Right cardiac atrium (tissue), 5 donors: ENCODE results near the gene ITPK1. TPM values are rescaled to one million over a fixed set of nuclear protein-coding genes. Genes with fewer than 3 reads are reported as not detected.

ENCODE experiments used
- ATAC-seq, 2 donors: fragments of 200-7000 bp; cut with Tn5 transposase; one replicate each; pipeline versions ENCODE4 v1.8.0 to v1.9.1; 2020; ENCODE audit warnings: moderate library complexity in 2 of 2, mild to moderate bottlenecking in 1 of 2
- DNase-seq, 3 donors: peaks; one replicate each; pipeline ENCODE4 v3.0.0-alpha.2; 2020
- H3K27ac ChIP-seq: one replicate; pipeline ENCODE4 v1.5.1; 2013; ENCODE audit warnings: mild to moderate bottlenecking, low read length, control low read depth, moderate library complexity
- H3K27me3 ChIP-seq: one replicate; pipeline ENCODE4 v1.6.1; 2013; ENCODE audit not compliant: control insufficient read depth, insufficient read depth
- H3K4me1 ChIP-seq: one replicate; pipeline ENCODE4 v1.6.1; 2013; ENCODE audit warnings: low read length; ENCODE audit not compliant: control insufficient read depth, insufficient read depth
- H3K4me3 ChIP-seq: one replicate; pipeline ENCODE4 v1.5.1; 2013; ENCODE audit warnings: low read length, control low read depth
- H3K9me3 ChIP-seq: one replicate; pipeline ENCODE4 v1.6.1; 2013; ENCODE audit warnings: low read length; ENCODE audit not compliant: control insufficient read depth
- WGBS: extraction: QIAGEN DNeasy Blood & Tissue Kit; methylation state at CpG from one replicate; pipeline ENCODE4 v1.1.7; 2013; 5-methylcytosine and 5-hydroxymethylcytosine counted together
- intact Hi-C, 4 donors: fragments of 100-400 bp; cut with DNase I; formaldehyde crosslinking; loops; one replicate each; pipeline versions ENCODE4 v1.11.0 to v1.14.0; 2022 to 2023
- polyA plus RNA-seq: library from polyadenylated mRNA; stranded (reverse); fragments of 200-250 nt; gene quantifications from one replicate; pipeline ENCODE4 v1.2.3, GENCODE V29; 2013
- total RNA-seq, 4 donors: library from RNA; stranded (reverse); fragmentation: NEBNext Ultra II Directional; extraction: Animal tissue kit (Norgen Biotek cat#: 25700); gene quantifications; one replicate each; pipeline ENCODE4 v1.2.1, GENCODE V29; 2021
- donor health status: healthy with polysubstance abuse.
- donor health status: DM: no; HTN: yes; CAD: no.
- donor health status: DM: no; HTN: no; CAD: no.
- donor health status: DM: no; HTN: yes; CAD: no; lungs with severe emphysema.
- donor health status: DM: yes; HTN: yes; CAD: no.

The ITPK1 gene
- total and polyA plus RNA-seq, 5 donors, result 78.2 to 135 (median 128) TPM

DNA sequence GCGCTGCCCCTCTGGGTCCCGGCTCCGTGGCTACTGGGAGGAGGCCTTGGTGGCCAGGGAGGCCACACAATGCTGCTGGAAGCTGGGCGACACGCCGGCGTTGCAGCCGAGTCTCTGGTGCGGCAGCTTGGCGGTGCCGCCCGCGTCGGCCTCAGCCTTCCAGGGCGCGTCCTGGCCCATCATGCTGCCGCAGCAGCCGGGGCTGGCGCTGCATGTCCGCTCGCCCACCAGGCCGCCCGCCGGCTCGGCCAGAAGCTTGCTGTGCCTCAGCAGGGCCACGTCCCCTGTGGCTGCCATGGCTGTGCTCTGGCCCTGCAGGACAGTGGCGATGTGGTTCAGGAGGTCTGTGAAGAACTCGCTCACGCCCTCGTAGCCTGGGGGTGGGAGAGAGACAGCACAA is 174.2 kb downstream of the ITPK1 start:
- intact Hi-C loops, result no loop called here
- DNase-seq (peak in 1 of 3 donors; percentile 48), ATAC-seq (no peak)
- Histone ChIP-seq H3K4me3 (no peak overlapping the region), H3K27me3 (no peaks in the 10 kb centered on the region), H3K27ac (no peak overlapping the region), H3K4me1 (no peaks in the 10 kb centered on the region), H3K9me3 (no peaks in the 10 kb centered on the region)
- WGBS, result 96% methylated on average over 30 of the region's 30 CpGs

DNA sequence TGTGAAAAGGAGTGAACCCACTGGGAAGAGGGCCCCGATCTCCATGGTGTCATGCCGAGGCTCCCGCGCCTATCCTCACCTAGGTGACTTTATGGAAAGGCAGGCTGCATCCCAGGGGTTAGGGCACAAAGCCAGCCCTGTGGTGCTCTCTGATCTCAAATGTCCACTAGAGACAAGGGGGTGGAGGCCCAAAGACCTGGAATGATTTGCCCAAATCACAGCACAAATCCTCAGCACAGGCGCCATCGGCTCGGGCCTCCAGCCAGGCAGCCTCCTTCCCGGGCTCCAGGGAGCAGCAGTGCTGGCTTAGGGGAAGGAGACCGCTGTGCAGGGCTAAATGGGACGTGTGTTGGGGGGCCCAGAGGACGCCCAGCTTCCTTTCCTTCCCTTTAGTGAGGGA is 175.2 kb downstream of the ITPK1 start:
- 83% methylated on average over 11 of the region's 11 CpGs for WGBS
- no peaks in the 10 kb centered on the region for H3K9me3 ChIP-seq
- DNase-seq (peak in 1 of 3 donors; percentile 18), ATAC-seq (no peak)
- no peak overlapping the region for H3K27ac ChIP-seq
- H3K4me3 ChIP-seq, result no peak overlapping the region
- intact Hi-C loops, result no loop called here
- no peaks in the 10 kb centered on the region for H3K4me1 ChIP-seq
- H3K27me3 ChIP-seq, result no peaks in the 10 kb centered on the region

DNA sequence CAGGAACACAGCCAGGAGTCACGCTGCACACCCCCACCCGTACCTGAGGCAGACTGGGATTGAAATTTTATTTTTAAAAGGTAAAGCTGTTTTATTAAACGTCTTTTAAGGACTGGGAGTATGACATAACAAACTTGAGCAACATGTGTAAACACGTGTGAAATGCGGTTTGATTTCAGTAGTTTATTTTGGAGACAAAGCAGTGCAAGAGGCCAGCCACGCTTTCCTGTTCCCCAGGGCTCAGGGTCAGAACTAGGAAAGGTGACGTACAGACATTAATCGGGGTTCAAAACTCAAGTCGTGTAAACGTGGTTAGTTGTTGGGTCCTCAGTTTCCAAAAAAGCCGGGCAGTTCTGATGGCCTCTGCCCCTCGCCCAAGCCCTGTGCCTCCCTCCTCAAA is 176.0 kb downstream of the ITPK1 start:
- intact Hi-C loops, result no loop called here
- no peak overlapping the region for H3K4me3 ChIP-seq
- H3K4me1 ChIP-seq, result no peaks in the 10 kb centered on the region
- DNase-seq (peak in 1 of 3 donors; percentile 16), ATAC-seq (no peak)
- no peaks in the 10 kb centered on the region for H3K9me3 ChIP-seq
- no peak overlapping the region for H3K27ac ChIP-seq
- WGBS, result 86% methylated on average over 12 of the region's 12 CpGs
- H3K27me3 ChIP-seq, result no peaks in the 10 kb centered on the region

DNA sequence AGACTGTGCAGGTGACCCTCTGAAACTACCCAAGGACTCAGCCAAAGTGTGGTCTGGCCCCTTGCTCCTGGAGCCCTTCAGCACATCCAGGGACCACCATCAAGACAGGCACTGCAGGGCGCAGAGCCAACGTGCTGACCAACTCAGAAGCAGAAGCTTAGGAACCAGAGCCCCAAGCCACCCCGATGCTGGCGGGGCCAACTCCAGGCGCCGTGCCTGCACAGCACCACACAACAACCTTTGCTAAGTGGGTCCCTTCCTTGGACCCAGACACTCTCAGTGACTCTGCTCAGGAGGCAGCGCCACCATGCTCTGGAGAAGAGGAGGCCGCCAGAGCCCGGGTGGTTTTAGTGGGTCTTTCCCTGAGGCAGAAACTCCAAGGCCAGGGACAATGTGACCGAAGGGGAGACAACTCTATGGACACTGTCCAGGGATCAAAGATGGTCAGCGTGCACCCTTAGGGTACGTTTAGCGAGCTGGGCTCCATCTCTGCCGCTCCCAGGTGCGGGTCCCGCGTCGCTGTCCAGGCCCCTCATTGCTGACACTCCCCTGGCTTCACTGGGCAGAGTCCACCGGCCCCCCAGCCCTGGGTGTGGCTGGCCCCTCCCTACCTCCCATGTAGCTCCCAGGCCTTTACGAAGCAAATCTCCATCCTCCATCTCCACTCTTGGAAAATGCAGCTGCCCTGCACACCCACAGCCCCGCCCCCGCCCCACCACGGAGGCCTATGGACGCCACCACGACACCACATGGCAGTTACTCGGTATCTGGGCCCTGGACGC is 176.6 kb downstream of the ITPK1 start:
- Histone ChIP-seq H3K4me3 (no peak overlapping the region), H3K27ac (no peak overlapping the region), H3K9me3 (no peaks in the 10 kb centered on the region), H3K4me1 (no peaks in the 10 kb centered on the region), H3K27me3 (no peaks in the 10 kb centered on the region)
- intact Hi-C loops, result no loop called here
- 92% methylated on average over 27 of the region's 27 CpGs for WGBS
- ATAC-seq (no peak), DNase-seq (peak in 2 of 3 donors; percentile 35 to 43)

DNA sequence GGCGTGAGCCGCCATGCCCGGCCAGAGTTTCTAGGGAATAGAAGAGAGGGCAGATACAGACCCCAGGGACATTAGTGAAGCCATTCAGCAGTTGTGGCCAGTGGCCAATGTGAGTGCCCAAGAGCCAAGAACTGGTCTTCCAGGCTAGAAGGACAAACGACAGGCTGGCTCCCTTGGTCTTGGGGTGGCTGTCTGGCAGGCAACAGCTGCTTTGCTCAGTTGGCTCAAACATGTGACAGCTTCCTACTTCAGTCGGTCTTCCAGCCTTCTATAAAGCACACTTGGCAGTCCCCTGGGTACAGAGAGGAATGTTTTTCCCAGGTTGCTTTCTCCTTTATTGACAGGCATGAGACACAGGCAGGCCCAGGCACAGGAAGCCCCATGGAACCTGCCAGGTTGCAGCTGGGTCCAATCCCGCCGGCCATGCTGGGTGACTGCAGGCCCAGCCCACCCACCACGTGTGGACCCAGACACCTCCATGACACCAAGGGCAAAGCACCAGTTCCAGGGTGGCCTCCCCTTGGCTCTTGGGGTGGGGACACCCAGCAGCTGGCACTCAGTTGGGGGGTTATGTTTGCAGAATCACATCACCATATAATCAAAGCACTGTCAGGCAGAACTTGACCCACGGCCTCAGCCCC is 177.4 kb downstream of the ITPK1 start:
- intact Hi-C loops, result no loop called here
- Histone ChIP-seq H3K27me3 (no peaks in the 10 kb centered on the region), H3K4me3 (no peak overlapping the region), H3K4me1 (no peaks in the 10 kb centered on the region), H3K27ac (no peak overlapping the region), H3K9me3 (no peaks in the 10 kb centered on the region)
- ATAC-seq (no peak), DNase-seq (peak in 2 of 3 donors; percentile 41 to 45)
- WGBS, result 78% methylated on average over 9 of the region's 9 CpGs

DNA sequence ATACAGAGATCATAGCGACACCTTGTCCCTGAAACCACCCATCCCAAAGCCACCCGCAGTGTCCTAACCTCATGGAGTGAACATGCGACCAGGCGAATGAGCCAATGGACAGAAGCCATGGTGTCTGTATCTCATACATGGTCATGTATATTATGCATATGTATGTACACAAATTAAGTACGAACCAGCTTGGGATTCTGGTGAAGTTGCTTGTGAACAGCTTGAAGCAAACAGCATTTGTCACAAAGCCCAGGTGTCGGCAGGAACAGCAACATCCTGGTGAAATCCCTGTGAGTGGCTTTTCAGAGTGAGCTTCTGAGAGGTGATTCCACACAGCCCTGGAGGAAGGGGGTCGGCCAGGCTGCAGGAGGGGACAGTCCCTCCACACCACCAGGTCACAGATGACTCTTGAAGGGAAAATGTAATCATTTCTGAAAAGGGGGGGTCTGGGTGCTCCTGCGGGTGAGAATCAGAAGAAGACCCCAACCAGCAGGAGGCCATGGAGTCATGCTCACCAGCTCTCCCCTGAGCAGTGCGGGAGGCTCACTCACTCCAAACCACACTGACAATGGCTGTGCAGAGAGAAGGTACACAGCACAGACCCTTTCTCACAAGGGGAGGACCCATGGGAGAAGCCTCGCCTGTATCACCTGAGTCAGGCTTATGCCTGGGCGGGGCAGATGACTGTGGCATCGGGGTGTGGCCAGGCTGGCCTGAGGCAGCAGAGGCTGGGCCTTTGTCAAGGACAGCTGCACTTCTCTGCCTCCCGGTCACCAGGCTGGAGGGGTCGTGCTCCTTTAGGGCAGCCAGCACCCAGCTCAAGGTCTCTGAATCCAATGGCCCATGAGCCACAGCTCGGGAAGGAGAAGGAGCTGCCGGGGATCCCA is 178.4 kb downstream of the ITPK1 start:
- WGBS, result 93% methylated on average over 16 of the region's 16 CpGs
- ATAC-seq (no peak), DNase-seq (no peak)
- Histone ChIP-seq H3K9me3 (no peaks in the 10 kb centered on the region), H3K4me1 (no peaks in the 10 kb centered on the region), H3K4me3 (no peak overlapping the region), H3K27ac (no peak overlapping the region), H3K27me3 (no peaks in the 10 kb centered on the region)
- intact Hi-C loops, result no loop called here

DNA sequence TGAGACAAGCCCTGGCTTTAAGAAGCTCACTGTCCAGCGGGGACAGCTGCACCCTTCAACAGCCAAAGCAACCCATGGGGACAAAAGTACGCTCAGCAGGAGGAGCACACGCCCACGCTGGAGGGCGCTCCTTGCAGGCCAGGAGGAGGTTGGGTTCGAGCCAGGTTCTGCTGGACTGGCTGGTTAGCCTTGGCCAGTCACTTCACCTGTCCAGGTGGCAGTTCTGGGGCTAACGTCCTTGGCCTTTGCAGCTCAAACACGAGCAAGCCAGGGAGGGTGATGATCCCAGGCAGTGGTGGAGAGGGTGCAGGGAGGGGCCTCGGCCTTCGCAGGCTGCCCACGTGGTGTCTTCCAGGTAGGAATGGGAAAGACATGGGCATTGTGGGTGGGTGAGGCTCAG is 179.6 kb downstream of the ITPK1 start:
- no peak for ATAC-seq
- Histone ChIP-seq H3K4me1 (no peaks in the 10 kb centered on the region), H3K27me3 (no peaks in the 10 kb centered on the region), H3K4me3 (no peak overlapping the region), H3K27ac (no peak overlapping the region), H3K9me3 (no peaks in the 10 kb centered on the region)
- 91% methylated on average over 11 of the region's 11 CpGs for WGBS
- intact Hi-C loops, result no loop called here
- DNase-seq, result no peak

DNA sequence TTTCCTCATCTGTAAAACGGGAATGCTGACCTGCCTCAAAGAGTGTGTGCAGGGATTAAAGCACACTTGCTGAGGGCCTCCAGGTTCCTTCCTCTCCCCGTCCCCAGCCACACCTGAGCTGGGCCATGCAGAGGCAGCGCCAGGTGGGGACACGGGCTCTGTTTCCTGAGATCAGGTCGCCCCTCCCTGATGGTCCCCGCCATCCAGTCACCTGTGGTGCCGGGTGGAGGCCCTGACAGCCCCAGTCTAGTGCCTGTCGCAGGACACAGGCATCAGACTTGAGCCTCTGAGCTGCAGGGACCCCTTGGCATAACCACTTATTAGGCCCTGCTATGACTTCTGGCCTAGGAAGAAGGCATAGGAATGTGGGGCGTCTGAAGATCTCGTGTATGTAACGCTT is 180.3 kb downstream of the ITPK1 start:
- intact Hi-C loops, result no loop called here
- ATAC-seq (no peak), DNase-seq (no peak)
- Histone ChIP-seq H3K4me1 (no peaks in the 10 kb centered on the region), H3K9me3 (no peaks in the 10 kb centered on the region), H3K27ac (no peak overlapping the region), H3K27me3 (no peaks in the 10 kb centered on the region), H3K4me3 (no peak overlapping the region)
- WGBS, result 90% methylated on average over 11 of the region's 11 CpGs

DNA sequence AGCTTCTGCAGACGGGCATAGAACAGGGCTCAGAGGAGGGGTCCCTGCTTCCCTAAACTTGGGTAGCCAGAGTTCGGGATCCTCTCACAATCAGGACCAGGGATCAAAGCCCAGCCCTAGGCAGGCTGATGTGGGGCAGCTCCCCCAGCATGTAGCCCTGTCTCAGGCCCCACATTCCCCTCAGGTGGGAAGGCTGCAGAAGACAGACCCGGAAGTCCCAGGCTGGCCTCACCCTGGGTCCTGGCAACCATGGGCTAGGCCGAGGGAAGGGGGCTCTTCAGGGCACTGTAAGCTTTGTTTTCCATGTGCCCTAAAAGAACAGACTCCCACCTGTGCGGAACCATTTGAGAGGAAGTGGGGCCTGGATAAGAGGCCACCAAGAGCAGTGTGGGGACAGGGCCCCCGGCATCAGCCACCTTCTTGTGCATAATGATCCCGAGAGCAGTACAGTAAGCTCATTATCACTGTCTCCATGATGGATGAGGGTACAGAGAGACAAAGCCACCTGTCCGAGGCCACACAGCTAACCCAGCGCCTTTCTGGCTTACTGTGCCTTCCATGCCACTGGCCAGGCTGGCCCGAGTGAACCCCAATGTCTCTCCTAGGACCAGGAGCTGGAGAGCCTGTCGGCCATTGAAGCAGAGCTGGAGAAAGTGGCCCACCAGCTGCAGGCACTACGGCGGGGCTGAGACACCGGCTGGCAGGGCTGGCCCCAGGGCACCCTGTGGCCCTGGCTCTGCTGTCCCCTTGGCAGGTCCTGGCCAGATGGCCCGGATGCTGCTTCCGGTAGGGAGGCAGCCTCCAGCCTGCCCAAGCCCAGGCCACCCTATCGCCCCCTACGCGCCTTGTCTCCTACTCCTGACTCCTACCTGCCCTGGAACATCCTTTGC is 181.3 kb downstream of the ITPK1 start:
- intact Hi-C loops, result no loop called here

DNA sequence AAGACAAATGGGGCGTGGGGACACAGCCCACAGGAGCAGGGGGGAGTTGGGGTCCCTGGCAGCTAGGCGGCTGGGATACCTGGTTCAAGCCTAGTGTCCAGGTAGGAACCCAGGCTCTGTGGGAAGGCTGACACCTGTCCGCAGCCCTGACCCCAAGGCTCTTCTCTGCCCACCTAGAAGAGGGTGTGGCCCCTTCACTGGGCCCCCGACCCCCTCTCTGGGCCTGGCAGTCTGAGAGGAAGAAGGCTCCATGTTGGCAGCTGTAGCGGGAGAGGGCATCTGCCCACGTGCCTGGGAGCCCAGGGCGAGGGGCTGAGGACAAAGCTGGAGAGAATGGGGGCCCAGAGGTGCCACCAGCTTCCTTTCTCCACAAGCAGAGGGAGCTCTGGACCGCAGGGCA is 182.2 kb downstream of the ITPK1 start:
- no peaks in the 10 kb centered on the region for H3K27me3 ChIP-seq
- intact Hi-C loops, result no loop called here
- no peaks in the 10 kb centered on the region for H3K9me3 ChIP-seq
- no peak overlapping the region for H3K4me3 ChIP-seq
- no peaks in the 10 kb centered on the region for H3K4me1 ChIP-seq
- no peak overlapping the region for H3K27ac ChIP-seq
- WGBS, result 84% methylated on average over 8 of the region's 8 CpGs
- DNase-seq (peak in 1 of 3 donors; percentile 33), ATAC-seq (no peak)

More for the DNA sequence above, 181.3 kb downstream of the ITPK1 start:
- Histone ChIP-seq H3K9me3 (no peaks in the 10 kb centered on the region), H3K27me3 (no peaks in the 10 kb centered on the region), H3K4me1 (no peaks in the 10 kb centered on the region), H3K4me3 (no peak overlapping the region), H3K27ac (no peak overlapping the region)
- peak in 1 of 3 donors; percentile 26 for DNase-seq
- no peak for ATAC-seq
- WGBS, result 82% methylated on average over 19 of the region's 19 CpGs
